AG04450 (cell line): ENCODE measurements around the gene ATAD1. TPM values are rescaled to one million over a fixed set of nuclear protein-coding genes. Genes with fewer than 3 reads are reported as not detected.

Experiments used
- CTCF ChIA-PET: fragments of 300-600, 350-600 bp; formaldehyde crosslinking; extraction: SDS; loops from one replicate; lab custom pipeline; 2022; ENCODE audit warnings: antibody characterized with exemption, inconsistent platforms; lab: Charles Lee
- POLR2A ChIA-PET: fragments of 350-600 bp; formaldehyde crosslinking; extraction: SDS; loops from one replicate; lab custom pipeline; 2021; ENCODE audit warnings: antibody characterized with exemption, inconsistent platforms; lab: Yijun Ruan, JAX
- DNase-seq: peaks from one replicate; pipeline ENCODE4 v3.0.0-alpha.2; 2011; ENCODE audit warnings: low read depth, low spot score
- H3K27ac ChIP-seq: one replicate; pipeline ENCODE4 v1.5.1; 2012; ENCODE audit warnings: low read depth, low read length, control low read depth
- H3K27me3 ChIP-seq: one replicate; pipeline ENCODE4 v1.6.0; 2012; ENCODE audit warnings: low read length; ENCODE audit not compliant: control insufficient read depth, insufficient read depth
- H3K4me3 ChIP-seq: 2 replicates; pipeline ENCODE4 v1.5.1; 2011; ENCODE audit warnings: mild to moderate bottlenecking, low read depth, low read length, control low read depth
- H3K9me3 ChIP-seq: 2 replicates; pipeline ENCODE4 v1.5.1; 2012; ENCODE audit warnings: low read length; ENCODE audit not compliant: control insufficient read depth, insufficient read depth
- polyA plus RNA-seq: library from polyadenylated mRNA; depleted of rRNA; stranded (reverse); fragments of >200 nt; gene quantifications from 2 replicates; pipeline ENCODE4 v1.2.3, GENCODE V29; 2011
- TF ChIP-seq, protein P1 (sequence below): IDR thresholded peaks from 2 replicates; pipeline ENCODE4 v1.5.1; 2011; ENCODE audit warnings: low read depth, low read length, control low read depth, inconsistent platforms

The ATAD1 gene
- polyA plus RNA-seq, 1 experiment = 43.7 TPM

DNA sequence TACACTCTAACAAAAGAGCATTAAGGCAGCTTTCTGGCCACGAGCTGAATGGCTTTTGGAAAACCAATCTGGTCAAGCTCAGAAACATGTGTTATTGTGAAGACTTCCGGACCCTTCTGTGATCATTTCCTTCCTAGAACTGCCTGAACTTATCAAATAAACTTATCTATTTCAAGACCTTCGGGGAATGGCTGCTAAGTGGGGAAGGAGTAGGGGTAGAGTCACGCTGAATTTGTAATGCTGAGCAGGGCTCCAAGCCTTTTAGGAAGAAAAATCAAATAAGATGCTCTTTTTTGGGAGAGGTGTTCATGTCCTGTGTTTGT, 101.7 kb downstream of the ATAD1 start:
- TF ChIP-seq, protein P1, sequence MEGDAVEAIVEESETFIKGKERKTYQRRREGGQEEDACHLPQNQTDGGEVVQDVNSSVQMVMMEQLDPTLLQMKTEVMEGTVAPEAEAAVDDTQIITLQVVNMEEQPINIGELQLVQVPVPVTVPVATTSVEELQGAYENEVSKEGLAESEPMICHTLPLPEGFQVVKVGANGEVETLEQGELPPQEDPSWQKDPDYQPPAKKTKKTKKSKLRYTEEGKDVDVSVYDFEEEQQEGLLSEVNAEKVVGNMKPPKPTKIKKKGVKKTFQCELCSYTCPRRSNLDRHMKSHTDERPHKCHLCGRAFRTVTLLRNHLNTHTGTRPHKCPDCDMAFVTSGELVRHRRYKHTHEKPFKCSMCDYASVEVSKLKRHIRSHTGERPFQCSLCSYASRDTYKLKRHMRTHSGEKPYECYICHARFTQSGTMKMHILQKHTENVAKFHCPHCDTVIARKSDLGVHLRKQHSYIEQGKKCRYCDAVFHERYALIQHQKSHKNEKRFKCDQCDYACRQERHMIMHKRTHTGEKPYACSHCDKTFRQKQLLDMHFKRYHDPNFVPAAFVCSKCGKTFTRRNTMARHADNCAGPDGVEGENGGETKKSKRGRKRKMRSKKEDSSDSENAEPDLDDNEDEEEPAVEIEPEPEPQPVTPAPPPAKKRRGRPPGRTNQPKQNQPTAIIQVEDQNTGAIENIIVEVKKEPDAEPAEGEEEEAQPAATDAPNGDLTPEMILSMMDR = no peak
- Histone ChIP-seq H3K27me3 (no peaks in the 10 kb centered on the region), H3K27ac (no peak overlapping the region), H3K9me3 (no peaks in the 10 kb centered on the region), H3K4me3 (no peak overlapping the region)
- DNase-seq = no peak
- CTCF ChIA-PET = no interaction called here
- POLR2A ChIA-PET = no interaction called here

DNA sequence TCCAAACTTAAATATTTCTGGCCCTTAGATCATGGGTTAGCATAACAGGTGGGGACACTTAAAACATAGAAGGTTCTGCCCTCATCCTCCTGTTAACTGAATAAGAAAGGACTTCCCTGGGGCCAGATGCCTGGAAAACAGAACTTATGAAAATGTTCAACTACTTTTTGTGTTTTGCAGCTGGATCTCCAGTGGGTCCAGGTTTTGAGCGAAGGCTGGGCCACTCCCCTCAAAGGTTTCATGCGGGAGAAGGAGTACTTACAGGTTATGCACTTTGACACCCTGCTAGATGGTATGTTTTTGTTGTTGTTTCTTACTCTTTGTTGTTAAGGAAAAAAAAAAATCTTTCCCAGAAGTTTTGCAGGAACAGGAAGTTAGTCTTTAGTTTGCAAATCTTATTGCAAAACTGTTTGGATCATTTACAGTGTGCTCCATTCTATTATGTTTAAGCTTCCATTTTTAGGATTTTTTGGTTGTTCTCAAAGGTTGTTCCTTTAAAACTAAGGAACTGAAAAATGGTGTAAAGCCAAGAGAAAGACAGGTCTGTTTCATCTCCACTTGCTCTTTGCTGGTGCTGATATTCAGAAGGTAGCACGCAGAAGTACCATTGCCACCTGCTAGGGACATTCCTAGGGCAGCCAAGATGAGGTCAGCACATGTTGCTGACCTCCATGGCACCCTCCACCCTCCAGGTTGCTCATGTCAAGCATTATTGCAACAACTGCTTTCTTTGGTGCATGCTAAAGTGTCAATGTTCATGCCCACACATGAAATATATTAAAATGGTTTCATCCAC, 102.3 kb downstream of the ATAD1 start:
- ChIA-PET CTCF (no interaction called here), POLR2A (no interaction called here)
- TF ChIP-seq, protein P1 = no peak
- no peak overlapping the region for H3K4me3 ChIP-seq
- no peak for DNase-seq
- no peaks in the 10 kb centered on the region for H3K27me3 ChIP-seq
- H3K9me3 ChIP-seq = no peaks in the 10 kb centered on the region
- H3K27ac ChIP-seq = no peak overlapping the region

- ChIA-PET CTCF (no interaction called here), POLR2A (no interaction called here)
- H3K9me3 ChIP-seq = no peaks in the 10 kb centered on the region
- no peak overlapping the region for H3K4me3 ChIP-seq
- TF ChIP-seq, protein P1 = no peak
- no peak for DNase-seq
- H3K27ac ChIP-seq = no peak overlapping the region
- no peaks in the 10 kb centered on the region for H3K27me3 ChIP-seq
Observed at GRCh38 chr10:87713707-87714106, 104.3 kb downstream of the ATAD1 start.

DNA sequence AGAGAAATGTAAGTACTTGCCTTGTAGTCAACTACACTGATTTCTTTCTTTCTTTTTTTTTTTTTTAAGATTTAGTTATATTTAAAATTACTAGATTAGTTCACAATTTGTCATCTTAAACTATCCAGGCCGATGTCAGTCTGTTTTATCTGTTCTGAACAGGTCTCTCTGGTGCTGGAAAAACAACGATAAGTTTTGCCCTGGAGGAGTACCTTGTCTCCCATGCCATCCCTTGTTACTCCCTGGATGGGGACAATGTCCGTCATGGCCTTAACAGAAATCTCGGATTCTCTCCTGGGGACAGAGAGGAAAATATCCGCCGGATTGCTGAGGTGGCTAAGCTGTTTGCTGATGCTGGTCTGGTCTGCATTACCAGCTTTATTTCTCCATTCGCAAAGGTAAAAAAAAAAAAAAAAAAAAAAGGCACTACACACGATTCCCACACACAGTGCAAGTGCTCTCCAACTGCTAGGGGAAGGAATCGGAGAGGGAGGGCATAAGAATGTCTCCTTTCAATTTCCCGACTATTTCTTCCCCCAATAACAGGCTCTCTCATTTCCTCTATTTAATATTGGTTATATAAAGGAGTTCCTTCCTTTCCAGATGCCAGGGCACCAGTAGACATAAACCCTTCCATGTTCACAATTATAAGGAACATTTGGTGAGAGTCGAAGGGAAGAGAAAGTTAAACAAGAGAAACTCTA, 105.0 kb downstream of the ATAD1 start:
- H3K4me3 ChIP-seq = no peak overlapping the region
- ChIA-PET CTCF (no interaction called here), POLR2A (interaction anchor here (0.7 kb wide), 1 partner anchor 12 kb away, joined by 3 read pairs; no protein-coding TSS in a partner anchor)
- DNase-seq = no peak
- H3K27me3 ChIP-seq = no peaks in the 10 kb centered on the region
- no peak overlapping the region for H3K27ac ChIP-seq
- TF ChIP-seq, protein P1 = no peak
- H3K9me3 ChIP-seq = no peaks in the 10 kb centered on the region

- ChIA-PET CTCF (no interaction called here), POLR2A (no interaction called here)
- Histone ChIP-seq H3K27me3 (no peaks in the 10 kb centered on the region), H3K9me3 (no peaks in the 10 kb centered on the region), H3K4me3 (no peak overlapping the region), H3K27ac (no peak overlapping the region)
- TF ChIP-seq, protein P1 = no peak
- no peak for DNase-seq
Observed at GRCh38 chr10:87707254-87707653, 110.8 kb downstream of the ATAD1 start.
